SK-N-SH treated with all-trans-retinoic acid at 6 μM for 48 hours (cell line): ENCODE measurements around the gene RAB3GAP2.

ENCODE experiments used
- ATAC-seq: fragments of 200-7000 bp; cut with Tn5 transposase; 3 replicates; pipeline ENCODE4 v1.9.1; 2020; ENCODE audit warnings: mild to moderate bottlenecking, moderate library complexity
- ARNTL ChIP-seq: fragments of 450-650 bp; formaldehyde crosslinking; IDR thresholded peaks from 2 replicates; pipeline ENCODE4 v1.5.0; 2020; ENCODE audit warnings: low read depth, mild to moderate bottlenecking, moderate library complexity, borderline replicate concordance
- BACH2 ChIP-seq: fragments of 250-450 bp; sonication (Bioruptor Pico); IDR thresholded peaks from 2 replicates; pipeline ENCODE4 v1.9.0; 2021; ENCODE audit warnings: mild to moderate bottlenecking, borderline replicate concordance
- CREB5 ChIP-seq: fragments of 250-450 bp; sonication (Bioruptor Pico); IDR thresholded peaks from 2 replicates; pipeline ENCODE4 v1.5.1; 2020; ENCODE audit warnings: low read depth, mild to moderate bottlenecking, moderate library complexity
- CSDC2 ChIP-seq: fragments of 250-450 bp; sonication (Bioruptor Pico); IDR thresholded peaks from 2 replicates; pipeline ENCODE4 v1.5.0; 2020; ENCODE audit warnings: mild to moderate bottlenecking, moderate library complexity
- ESRRG ChIP-seq: fragments of 250-450 bp; sonication (Bioruptor Pico); IDR thresholded peaks from 2 replicates; pipeline ENCODE4 v1.6.1; 2021; ENCODE audit warnings: mild to moderate bottlenecking
- ISL1 ChIP-seq: fragments of 250-450 bp; sonication (Bioruptor Pico); IDR thresholded peaks from 2 replicates; pipeline ENCODE4 v2.1.2; 2022; ENCODE audit warnings: mild to moderate bottlenecking, moderate library complexity
- OSR1 ChIP-seq: fragments of 250-450 bp; sonication (Bioruptor Pico); IDR thresholded peaks from 2 replicates; pipeline ENCODE4 v1.8.0; 2022; ENCODE audit warnings: moderate library complexity, mild to moderate bottlenecking, inconsistent platforms
- PATZ1 ChIP-seq: fragments of 250-450 bp; sonication (Bioruptor Pico); IDR thresholded peaks from 2 replicates; pipeline ENCODE4 v1.8.0; 2020; ENCODE audit warnings: mild to moderate bottlenecking, moderate library complexity, borderline replicate concordance
- POU6F1 ChIP-seq: fragments of 250-450 bp; sonication (Bioruptor Pico); IDR thresholded peaks from 2 replicates; pipeline ENCODE4 v1.8.0; 2021; ENCODE audit warnings: low read depth, mild to moderate bottlenecking, moderate library complexity, borderline replicate concordance
- PPARA ChIP-seq: fragments of 250-450 bp; sonication (Bioruptor Pico); IDR thresholded peaks from 2 replicates; pipeline ENCODE4 v1.5.0; 2020; ENCODE audit warnings: mild to moderate bottlenecking, borderline replicate concordance
- RARB ChIP-seq: fragments of 250-450 bp; sonication (Bioruptor Pico); IDR thresholded peaks from 2 replicates; pipeline ENCODE4 v1.8.0; 2021; ENCODE audit warnings: mild to moderate bottlenecking, moderate library complexity
- SNAI2 ChIP-seq: fragments of 250-450 bp; sonication (Bioruptor Pico); IDR thresholded peaks from 2 replicates; pipeline ENCODE4 v1.5.0; 2020; ENCODE audit warnings: mild to moderate bottlenecking, moderate library complexity
- TCF4 ChIP-seq: fragments of 250-450 bp; sonication (Bioruptor Pico); IDR thresholded peaks from 2 replicates; pipeline ENCODE4 v1.8.0; 2021; ENCODE audit warnings: mild to moderate bottlenecking, moderate library complexity, borderline replicate concordance
- TOX ChIP-seq: fragments of 250-450 bp; sonication (Bioruptor Pico); IDR thresholded peaks from 2 replicates; pipeline ENCODE4 v1.8.0; 2021; ENCODE audit warnings: mild to moderate bottlenecking, moderate library complexity, borderline replicate concordance
- TSHZ2 ChIP-seq: fragments of 250-450 bp; sonication (Bioruptor Pico); IDR thresholded peaks from 2 replicates; pipeline ENCODE4 v1.5.0; 2020; ENCODE audit warnings: mild to moderate bottlenecking, moderate library complexity
- ZC3H10 ChIP-seq: fragments of 250-450 bp; sonication (Bioruptor Pico); IDR thresholded peaks from 2 replicates; pipeline ENCODE4 v1.5.1; 2021; ENCODE audit warnings: mild to moderate bottlenecking, moderate library complexity
- ZFP3 ChIP-seq: fragments of 250-450 bp; sonication (Bioruptor Pico); IDR thresholded peaks from 2 replicates; pipeline ENCODE4 v1.5.0; 2020; ENCODE audit warnings: mild to moderate bottlenecking, moderate library complexity
- ZFP30 ChIP-seq: fragments of 450-650 bp; formaldehyde crosslinking; IDR thresholded peaks from 2 replicates; pipeline ENCODE4 v1.5.0; 2022; ENCODE audit warnings: mild to moderate bottlenecking, moderate library complexity
- ZNF70 ChIP-seq: fragments of 450-650 bp; formaldehyde crosslinking; IDR thresholded peaks from 2 replicates; pipeline ENCODE4 v1.5.0; 2020; ENCODE audit warnings: mild to moderate bottlenecking, moderate library complexity
- ZNF8 ChIP-seq: fragments of 450-650 bp; formaldehyde crosslinking; IDR thresholded peaks from 2 replicates; pipeline ENCODE4 v1.5.0; 2020; ENCODE audit warnings: mild to moderate bottlenecking, moderate library complexity
- TF ChIP-seq, protein P1 (sequence below): fragments of 250-450 bp; sonication (Bioruptor Pico); IDR thresholded peaks from 2 replicates; pipeline ENCODE4 v1.5.1; 2021; ENCODE audit warnings: mild to moderate bottlenecking, moderate library complexity

RAB3GAP2 gene

DNA sequence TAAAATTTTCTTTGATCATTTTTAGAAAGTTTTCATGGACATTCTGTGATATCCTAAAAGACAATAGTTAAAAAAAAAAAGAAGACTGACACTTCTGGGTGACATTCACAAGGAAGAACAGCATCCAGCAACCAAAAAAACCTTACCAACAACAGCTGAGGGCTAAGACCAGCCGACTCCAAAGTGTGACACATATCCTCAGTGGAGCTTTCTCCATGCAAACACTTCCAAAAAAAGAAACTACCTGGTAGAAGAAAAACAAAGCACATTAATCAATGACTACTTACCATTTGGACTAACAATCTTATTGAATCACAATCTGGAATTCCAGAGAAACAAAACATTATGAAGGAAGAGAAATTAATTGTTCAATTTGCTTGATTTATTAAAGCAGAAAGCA lies 90.1 kb downstream of the RAB3GAP2 start:
- TF ChIP-seq TSHZ2 (CRISPR knock-in tag) (no peak), CSDC2 (CRISPR knock-in tag) (no peak), TCF4 (no peak), RARB (CRISPR knock-in tag) (no peak), ISL1 (CRISPR knock-in tag) (no peak), ZNF70 (CRISPR knock-in tag) (no peak), BACH2 (CRISPR knock-in tag) (no peak), TOX (CRISPR knock-in tag) (no peak), SNAI2 (CRISPR knock-in tag) (no peak), CREB5 (CRISPR knock-in tag) (no peak), ZFP3 (CRISPR knock-in tag) (no peak), ARNTL (no peak), ZNF8 (CRISPR knock-in tag) (no peak), PPARA (CRISPR knock-in tag) (no peak), ZFP30 (CRISPR knock-in tag) (no peak), OSR1 (CRISPR knock-in tag) (no peak), POU6F1 (CRISPR knock-in tag) (no peak), PATZ1 (CRISPR knock-in tag) (no peak), ESRRG (no peak)
- TF ChIP-seq, protein P1, sequence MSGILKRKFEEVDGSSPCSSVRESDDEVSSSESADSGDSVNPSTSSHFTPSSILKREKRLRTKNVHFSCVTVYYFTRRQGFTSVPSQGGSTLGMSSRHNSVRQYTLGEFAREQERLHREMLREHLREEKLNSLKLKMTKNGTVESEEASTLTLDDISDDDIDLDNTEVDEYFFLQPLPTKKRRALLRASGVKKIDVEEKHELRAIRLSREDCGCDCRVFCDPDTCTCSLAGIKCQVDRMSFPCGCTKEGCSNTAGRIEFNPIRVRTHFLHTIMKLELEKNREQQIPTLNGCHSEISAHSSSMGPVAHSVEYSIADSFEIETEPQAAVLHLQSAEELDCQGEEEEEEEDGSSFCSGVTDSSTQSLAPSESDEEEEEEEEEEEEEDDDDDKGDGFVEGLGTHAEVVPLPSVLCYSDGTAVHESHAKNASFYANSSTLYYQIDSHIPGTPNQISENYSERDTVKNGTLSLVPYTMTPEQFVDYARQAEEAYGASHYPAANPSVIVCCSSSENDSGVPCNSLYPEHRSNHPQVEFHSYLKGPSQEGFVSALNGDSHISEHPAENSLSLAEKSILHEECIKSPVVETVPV: no peak
- no peak for ATAC-seq

DNA sequence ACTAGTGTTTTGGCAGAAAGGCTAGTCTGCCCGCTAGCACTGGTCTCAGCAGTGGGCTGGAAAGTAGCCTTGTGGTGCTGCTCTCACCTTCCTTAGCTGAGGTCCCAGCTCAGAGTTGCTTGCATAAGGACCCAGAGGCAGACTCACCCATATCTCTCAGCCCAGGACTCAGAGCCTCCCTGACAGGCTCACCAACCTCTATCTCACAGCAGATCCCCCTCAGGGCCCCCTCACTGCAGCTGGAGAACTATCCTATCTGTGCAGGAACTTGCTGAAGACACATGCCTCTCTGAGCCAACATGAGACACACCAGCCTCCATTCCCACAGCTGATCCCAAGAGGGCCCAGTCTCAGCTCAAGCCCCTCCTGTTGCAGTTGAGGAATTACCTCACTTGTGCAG lies 95.7 kb downstream of the RAB3GAP2 start:
- ATAC-seq: no peak
- TF ChIP-seq ZFP30 (CRISPR knock-in tag): no peak
- no peak for TF ChIP-seq ARNTL
- no peak for TF ChIP-seq BACH2 (CRISPR knock-in tag)
- TF ChIP-seq ZC3H10: no peak
- TF ChIP-seq PATZ1 (CRISPR knock-in tag): no peak
- no peak for TF ChIP-seq POU6F1 (CRISPR knock-in tag)
